Kidney (tissue), 14 donors: ENCODE measurements around the gene MRPL34. TPM values are rescaled to one million over a fixed set of nuclear protein-coding genes. Genes with fewer than 3 reads are reported as not detected.

ENCODE experiments used
- DNase-seq, 5 donors: peaks; one replicate each; pipeline ENCODE4 v3.0.0-alpha.2; 2013 to 2020
- FAIRE-seq: peaks from 2 replicates; lab custom pipeline; 2012; peaks lifted over from hg19 to GRCh38; lab: Jason Lieb, UNC
- H3K27ac ChIP-seq, 2 donors: one replicate each; pipeline ENCODE4 v1.7.0; 2013; ENCODE audit warnings: low read depth in 2 of 2, low read length in 2 of 2, inconsistent platforms in 1 of 2
- H3K27me3 ChIP-seq: one replicate; pipeline ENCODE4 v1.7.1; 2013; ENCODE audit warnings: low read length, inconsistent platforms; ENCODE audit not compliant: control insufficient read depth, insufficient read depth
- H3K36me3 ChIP-seq, 3 donors: one replicate each; pipeline versions ENCODE4 v1.7.0 to v1.7.1; 2013; ENCODE audit warnings: low read length in 3 of 3, control low read depth in 1 of 3, inconsistent platforms in 1 of 3; ENCODE audit not compliant: insufficient read depth in 3 of 3, control insufficient read depth in 2 of 3
- H3K4me1 ChIP-seq, 3 donors: one replicate each; pipeline versions ENCODE4 v1.7.0 to v1.7.1; 2013; ENCODE audit warnings: low read length in 3 of 3, inconsistent platforms in 1 of 3, low read depth in 1 of 3; ENCODE audit not compliant: control insufficient read depth in 2 of 3, insufficient read depth in 2 of 3
- H3K4me3 ChIP-seq, 3 donors: one replicate each; pipeline versions ENCODE4 v1.7.0 to v1.8.1; 2013; ENCODE audit warnings: low read length in 3 of 3, control low read depth in 1 of 3, inconsistent platforms in 1 of 3
- H3K9ac ChIP-seq, 3 donors: one replicate each; pipeline versions ENCODE4 v1.7.0 to v1.7.1; 2013; ENCODE audit warnings: low read length in 3 of 3, control low read depth in 1 of 3, inconsistent platforms in 1 of 3
- H3K9me3 ChIP-seq, 3 donors: one replicate each; pipeline versions ENCODE4 v1.7.0 to v1.7.1; 2013; ENCODE audit warnings: low read length in 3 of 3, control low read depth in 1 of 3, inconsistent platforms in 1 of 3; ENCODE audit not compliant: control insufficient read depth in 2 of 3, insufficient read depth in 1 of 3
- intact Hi-C: fragments of 100-400 bp; cut with DNase I; formaldehyde crosslinking; loops from one replicate; pipeline ENCODE4 v1.11.1; 2022
- polyA plus RNA-seq: library from polyadenylated mRNA; stranded (reverse); fragments of 350-450 nt; fragmentation: Illumina TruSeq; extraction: RNeasy Lipid Tissue Mini Kit (QIAGEN cat#74804); gene quantifications from one replicate; pipeline ENCODE4 v1.2.3, GENCODE V29; 2014; ENCODE audit warnings: low read depth, low replicate concordance; ENCODE audit not compliant: insufficient read depth
- total RNA-seq: library from RNA; stranded (reverse); fragmentation: NEBNext Ultra II Directional; extraction: Animal tissue kit (Norgen Biotek cat#: 25700); gene quantifications from one replicate; pipeline ENCODE4 v1.2.1, GENCODE V29; 2021
- TF ChIP-seq, protein P1 (sequence below): IDR thresholded peaks from 3 replicates; pipeline ENCODE4 v1.5.1; 2012; ENCODE audit warnings: mild to moderate bottlenecking, moderate library complexity, borderline replicate concordance; ENCODE audit not compliant: insufficient read depth; ENCODE audit errors: extremely low read depth
- donor health status: control.
- donor health status: control.
- donor health status: control.
- donor health status: control.
- donor health status: control.
- donor health status: DM: yes; HTN: yes; CAD: no.
- donor health status: Normal renal cell carcinoma (clear cell type).

MRPL34 gene
- total and polyA plus RNA-seq, 2 donors from 2014 or later, result 59.3 to 369 TPM

DNA sequence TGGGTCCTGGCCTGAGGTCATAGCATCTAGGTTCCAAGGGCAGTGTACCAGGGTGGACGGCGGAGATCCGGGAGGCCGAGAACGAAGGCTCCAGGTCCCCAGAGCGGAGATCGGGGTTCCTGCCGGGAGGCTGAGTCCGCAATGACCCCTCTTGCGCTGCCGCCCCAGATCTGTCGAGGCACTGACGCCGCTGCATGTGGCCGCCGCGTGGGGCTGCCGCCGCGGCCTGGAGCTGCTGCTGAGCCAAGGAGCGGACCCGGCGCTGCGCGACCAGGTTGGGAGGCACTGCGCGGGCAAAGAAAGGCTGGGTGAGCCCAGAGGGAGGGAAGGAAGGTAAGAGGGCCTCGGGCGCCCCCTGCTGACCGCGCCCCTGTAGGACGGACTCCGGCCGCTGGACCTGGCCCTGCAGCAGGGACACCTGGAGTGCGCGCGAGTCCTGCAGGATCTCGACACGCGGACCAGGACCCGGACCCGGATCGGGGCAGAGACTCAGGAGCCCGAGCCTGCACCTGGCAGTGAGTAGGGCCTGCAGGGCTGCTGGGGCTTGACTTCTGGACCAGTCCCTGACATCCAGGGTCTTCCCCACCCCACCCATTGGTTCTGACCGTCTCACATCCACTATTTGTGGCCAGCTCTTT lies 23.1 kb upstream of the MRPL34 start:
- no peak for FAIRE-seq

DNA sequence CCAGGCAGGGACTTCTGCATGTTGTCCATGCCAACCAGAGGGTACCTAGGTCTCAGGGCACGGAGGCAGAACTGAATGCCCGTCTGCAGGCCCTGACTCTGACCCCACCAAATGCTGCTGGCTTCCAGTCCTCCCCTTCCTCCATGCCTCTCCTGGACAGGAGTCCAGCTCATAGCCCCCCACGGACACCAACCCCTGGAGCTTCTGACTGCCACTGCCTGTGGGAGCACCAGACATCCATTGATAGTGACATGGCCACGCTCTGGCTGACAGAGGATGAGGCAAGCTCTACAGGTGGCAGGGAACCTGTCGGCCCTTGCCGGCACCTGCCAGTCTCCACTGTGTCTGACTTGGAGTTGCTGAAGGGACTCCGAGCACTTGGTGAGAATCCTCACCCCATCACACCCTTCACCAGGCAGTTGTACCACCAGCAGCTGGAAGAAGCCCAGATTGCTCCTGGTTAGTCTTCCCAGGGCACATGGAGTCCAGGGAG lies 22.1 kb upstream of the MRPL34 start:
- no peak overlapping the region for H3K27ac ChIP-seq
- peaks cover 2% of the 10 kb centered on the region for H3K27me3 ChIP-seq
- FAIRE-seq (no peak), DNase-seq (no peak)
- no peak overlapping the region for H3K4me3 ChIP-seq
- TF ChIP-seq, protein P1, sequence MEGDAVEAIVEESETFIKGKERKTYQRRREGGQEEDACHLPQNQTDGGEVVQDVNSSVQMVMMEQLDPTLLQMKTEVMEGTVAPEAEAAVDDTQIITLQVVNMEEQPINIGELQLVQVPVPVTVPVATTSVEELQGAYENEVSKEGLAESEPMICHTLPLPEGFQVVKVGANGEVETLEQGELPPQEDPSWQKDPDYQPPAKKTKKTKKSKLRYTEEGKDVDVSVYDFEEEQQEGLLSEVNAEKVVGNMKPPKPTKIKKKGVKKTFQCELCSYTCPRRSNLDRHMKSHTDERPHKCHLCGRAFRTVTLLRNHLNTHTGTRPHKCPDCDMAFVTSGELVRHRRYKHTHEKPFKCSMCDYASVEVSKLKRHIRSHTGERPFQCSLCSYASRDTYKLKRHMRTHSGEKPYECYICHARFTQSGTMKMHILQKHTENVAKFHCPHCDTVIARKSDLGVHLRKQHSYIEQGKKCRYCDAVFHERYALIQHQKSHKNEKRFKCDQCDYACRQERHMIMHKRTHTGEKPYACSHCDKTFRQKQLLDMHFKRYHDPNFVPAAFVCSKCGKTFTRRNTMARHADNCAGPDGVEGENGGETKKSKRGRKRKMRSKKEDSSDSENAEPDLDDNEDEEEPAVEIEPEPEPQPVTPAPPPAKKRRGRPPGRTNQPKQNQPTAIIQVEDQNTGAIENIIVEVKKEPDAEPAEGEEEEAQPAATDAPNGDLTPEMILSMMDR, result no peak
- no peaks in the 10 kb centered on the region for H3K9me3 ChIP-seq
- intact Hi-C loops, result loop anchor here (10.0 kb wide), 1 partner anchor 219 kb away; no protein-coding TSS in a partner anchor
- no peaks in the 10 kb centered on the region for H3K36me3 ChIP-seq
- peaks cover 0 to 4% (median 0%) of the 10 kb centered on the region in 3 donors for H3K4me1 ChIP-seq
- no peak overlapping the region for H3K9ac ChIP-seq

More for the DNA sequence above, 23.1 kb upstream of the MRPL34 start:
- Histone ChIP-seq H3K4me1 (peaks cover 0 to 4% (median 0%) of the 10 kb centered on the region in 3 donors), H3K27ac (no peak overlapping the region), H3K36me3 (no peaks in the 10 kb centered on the region), H3K9me3 (no peaks in the 10 kb centered on the region), H3K27me3 (peaks cover 2% of the 10 kb centered on the region), H3K9ac (peak overlapping the region in 1 of 3 donors; percentile 48), H3K4me3 (peak overlapping the region in 1 of 3 donors; percentile 18)
- peak; percentile 90 to 93 (median 92) for DNase-seq
- intact Hi-C loops, result loop anchor here (10.0 kb wide), 1 partner anchor 218 kb away; no protein-coding TSS in a partner anchor
- TF ChIP-seq, protein P1, result peak; percentile 88

DNA sequence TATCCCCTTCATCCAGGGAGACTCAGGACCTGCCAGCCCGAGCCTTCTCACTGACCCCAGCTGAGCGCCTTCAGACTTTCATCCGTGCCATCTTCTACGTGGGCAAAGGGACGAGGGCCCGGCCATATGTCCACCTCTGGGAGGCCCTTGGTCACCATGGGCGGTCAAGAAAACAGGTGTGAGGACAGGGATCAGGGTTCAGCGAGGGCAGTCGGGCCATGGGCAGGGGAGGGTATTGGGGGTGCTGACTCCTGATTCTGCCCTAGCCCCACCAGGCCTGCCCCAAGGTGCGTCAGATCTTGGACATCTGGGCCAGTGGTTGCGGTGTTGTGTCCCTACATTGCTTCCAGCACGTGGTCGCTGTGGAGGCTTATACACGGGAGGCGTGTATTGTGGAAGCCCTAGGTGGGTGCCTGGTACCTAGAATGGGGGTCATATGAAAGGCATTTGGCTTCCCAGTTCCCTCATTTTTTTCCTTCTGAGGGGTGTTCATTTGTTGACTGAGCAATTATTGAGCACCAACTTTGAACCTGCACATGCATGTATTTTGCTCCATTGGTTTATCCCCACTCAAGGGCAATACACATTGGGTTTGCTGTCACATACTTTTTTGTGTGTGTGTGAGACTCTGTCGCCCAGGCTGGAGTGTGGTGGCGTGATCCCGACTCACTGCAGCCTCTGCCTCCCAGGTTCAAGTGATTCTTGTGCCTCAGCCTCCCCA lies 20.1 kb upstream of the MRPL34 start:
- Histone ChIP-seq H3K4me3 (no peak overlapping the region), H3K27me3 (peaks cover 2% of the 10 kb centered on the region), H3K9me3 (no peaks in the 10 kb centered on the region), H3K4me1 (peaks cover 0 to 4% (median 0%) of the 10 kb centered on the region in 3 donors), H3K36me3 (no peaks in the 10 kb centered on the region), H3K9ac (no peak overlapping the region), H3K27ac (no peak overlapping the region)
- DNase-seq, result no peak
- TF ChIP-seq, protein P1, result no peak
- no peak for FAIRE-seq
- intact Hi-C loops, result loop anchor here (10.0 kb wide), 1 partner anchor 221 kb away; no protein-coding TSS in a partner anchor
